Measurements from ENCODE around the gene TMEM79.
A peak's percentile ranks its signal among the peaks of the same experiment; 100 is the strongest.

The TMEM79 gene

DNA sequence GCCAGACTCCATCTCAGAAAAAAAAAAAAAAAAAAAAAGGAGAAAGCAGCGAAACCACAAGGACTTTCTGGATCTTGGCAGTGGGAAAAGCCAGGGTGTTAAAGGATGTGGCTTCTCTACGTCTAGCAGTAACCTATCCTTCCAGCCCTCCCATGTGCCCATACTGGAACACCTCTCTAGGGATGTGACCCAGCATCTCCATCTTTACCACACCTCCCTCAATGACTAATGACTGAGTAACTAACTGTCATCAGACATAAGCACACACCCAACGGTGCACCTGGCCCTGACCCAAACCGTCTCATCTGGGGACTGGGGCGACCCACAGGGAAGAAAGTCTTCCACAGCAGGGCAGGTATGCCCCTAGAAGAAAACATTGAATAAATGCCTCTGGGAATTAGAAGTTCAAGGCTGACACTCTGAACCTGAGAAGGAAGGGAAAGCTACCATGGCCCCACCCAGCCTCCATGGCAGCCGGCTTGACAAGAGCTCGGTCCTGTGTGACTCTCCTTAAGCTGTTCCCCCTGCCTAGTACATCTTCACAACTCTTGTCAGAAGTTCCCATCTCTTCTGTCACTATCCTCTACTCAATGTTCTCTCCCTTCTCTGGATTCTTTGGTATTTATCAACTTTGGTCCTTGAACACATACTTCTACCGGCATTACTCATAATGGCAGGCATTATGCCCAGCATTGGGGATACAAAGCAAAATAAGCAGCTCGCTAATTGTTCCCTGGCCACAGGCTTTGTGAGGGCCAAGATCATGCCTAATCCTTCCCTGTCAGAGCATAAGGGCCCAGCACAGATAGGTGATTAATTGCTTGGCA lies 21.5 kb upstream of the TMEM79 start:
- DNase-seq (ENCODE audit: low read depth): peak; percentile 80

DNA sequence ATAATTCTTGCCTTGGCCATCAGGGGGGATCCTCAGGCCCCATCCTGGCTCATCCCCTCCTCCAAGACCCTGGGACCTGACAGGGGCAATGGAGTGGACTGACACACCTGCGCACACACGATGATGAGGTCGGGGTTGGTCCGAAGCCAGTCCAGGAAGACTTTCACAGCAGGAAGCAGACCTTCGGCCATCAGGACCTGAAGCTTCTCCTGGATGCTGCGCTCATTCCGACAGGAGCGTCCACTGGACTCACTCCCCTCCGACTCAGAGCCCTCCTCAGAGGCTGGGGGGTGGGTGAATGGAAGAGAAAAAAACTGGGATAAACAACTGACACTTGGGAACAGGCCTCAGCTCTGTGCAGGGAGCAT lies 20.9 kb upstream of the TMEM79 start:
- no peak for DNase-seq (ENCODE audit: low read depth)

DNA sequence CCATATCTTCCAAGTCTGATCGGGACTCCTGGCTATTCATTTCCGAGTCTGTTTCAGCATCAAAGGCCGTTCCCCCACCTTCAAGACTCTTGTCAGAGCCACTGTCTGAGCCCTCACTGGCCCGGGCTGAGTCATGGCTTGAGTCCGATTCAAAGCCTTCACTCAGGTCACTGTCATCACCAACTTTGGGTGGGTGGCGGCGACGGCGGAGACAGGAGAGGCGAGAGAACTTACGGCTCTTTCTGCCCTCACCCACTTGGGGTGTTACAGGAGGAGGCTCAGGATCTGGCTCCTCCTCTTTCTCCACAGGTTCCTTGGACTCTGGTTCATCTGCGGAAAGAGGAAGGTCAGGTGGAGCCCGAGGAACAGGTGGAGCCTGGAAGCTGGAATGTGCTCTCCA lies 18.1 kb upstream of the TMEM79 start:
- no peak for DNase-seq (ENCODE audit: low read depth)

DNA sequence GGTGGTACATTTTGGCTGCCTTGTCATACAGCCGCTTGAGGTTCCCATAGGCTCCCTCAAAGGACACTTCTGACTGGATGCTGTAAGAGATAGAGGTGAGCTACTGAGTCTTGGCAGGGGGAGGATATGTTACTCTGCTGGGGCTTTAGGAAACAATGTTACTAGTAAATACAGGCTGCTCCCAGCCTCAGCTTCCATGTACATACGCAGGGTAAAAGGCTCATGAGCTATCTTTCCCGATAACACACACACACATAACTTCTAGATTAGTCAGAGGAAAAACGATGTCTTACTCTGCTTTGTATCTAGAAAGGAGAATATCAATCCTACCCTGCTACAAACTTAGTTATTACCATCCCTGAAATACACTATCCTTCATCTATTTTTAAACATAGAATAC lies 15.8 kb upstream of the TMEM79 start:
- no peak for DNase-seq (ENCODE audit: low read depth)

DNA sequence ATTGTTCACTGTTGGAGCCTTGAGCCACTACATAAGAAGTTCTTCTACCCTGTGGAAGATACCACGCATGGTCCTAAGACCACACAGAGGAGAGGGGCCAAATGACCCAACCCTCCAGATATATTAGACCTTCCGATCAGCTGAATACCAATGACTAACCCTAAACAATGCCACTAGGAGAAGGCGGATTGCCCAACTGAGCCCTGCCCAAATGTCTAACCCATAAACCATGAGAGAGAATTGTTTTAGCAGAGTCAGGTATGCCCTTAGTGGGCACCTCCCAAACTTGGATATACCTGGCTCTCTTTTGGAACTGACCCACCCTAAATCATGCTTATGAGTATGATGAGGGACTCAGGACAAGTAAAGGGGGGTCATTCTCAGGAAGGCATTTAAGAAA lies 13.8 kb upstream of the TMEM79 start:
- DNase-seq (ENCODE audit: low read depth): no peak

DNA sequence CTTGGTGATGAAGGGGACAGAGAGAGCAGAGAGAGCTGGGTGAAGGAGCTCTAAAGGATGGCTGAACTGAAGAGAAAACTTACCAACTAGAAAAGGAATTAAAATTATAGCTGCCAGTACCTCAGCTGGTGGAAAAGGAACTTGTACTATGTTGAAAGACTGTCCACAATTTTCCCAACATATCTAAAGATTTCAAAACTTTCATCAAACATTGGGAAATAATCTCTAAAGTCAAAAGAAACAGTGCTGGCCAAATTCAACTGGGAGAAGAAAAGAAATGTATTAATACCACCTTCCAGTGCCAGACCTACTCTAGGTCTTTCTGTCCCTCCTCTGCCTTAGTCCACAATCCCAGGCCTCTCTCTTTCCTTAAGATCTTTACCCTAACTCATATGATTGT lies 7.6 kb upstream of the TMEM79 start:
- no peak for DNase-seq (ENCODE audit: low read depth)

DNA sequence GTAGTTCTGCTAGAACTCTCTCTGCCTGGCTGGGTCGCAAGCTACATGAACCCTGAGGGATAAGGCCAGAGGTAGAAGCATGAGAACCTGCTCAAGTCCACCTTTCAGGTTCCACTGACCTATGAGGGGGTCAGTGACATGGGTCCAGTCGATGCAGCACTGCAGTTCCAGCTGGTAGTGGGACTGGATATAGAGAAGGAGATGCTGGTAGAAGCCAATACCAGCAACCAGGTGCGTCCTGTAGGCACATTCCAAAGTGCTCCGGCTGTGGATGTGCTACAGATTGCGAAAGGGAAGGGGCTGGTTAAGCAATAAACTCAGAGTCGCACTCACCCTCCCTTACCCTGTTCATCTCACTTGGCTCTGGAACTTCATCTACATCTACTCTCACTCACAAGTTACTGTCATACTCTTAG lies 7.2 kb upstream of the TMEM79 start:
- no peak for DNase-seq (ENCODE audit: low read depth)

DNA sequence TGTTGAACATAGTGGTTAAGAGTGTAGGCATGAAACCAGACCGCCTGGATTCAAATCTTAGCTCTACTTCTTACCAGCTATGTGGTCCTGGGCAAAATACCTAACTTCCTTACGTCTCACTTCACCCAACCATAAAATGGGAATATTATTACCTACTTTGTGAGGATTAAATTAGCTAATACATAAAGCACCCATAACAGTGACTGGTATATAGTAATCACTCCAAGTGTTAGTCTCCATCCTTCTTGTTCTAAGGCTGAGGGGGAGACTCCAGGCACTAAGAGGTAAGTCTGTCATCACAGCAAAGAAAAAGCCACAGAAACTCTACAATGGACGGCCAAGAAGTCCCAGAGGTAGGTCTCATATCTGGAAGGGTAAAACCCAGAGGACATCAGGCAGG lies 4.3 kb upstream of the TMEM79 start:
- no peak for DNase-seq (ENCODE audit: low read depth)

DNA sequence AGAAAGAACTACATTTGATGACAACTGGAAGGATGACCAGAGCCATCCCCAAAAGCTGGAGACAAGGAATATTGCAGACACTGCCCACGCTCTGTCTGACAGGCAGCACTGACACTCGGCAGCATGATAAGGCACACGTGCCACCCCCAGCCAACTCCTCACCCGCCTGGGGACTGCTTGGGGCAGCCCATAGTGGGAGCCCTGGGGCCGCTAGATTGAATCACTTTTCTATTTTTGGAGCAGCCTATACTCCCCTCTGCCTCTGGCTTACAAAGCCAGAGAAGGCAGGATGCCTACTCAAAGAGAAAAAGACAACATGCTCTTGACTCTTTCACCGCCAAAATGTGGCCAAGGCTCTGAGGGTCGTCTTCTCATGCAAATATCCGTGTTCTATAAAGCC lies 2.8 kb upstream of the TMEM79 start:
- peak; percentile 56 for DNase-seq (ENCODE audit: low read depth)

DNA sequence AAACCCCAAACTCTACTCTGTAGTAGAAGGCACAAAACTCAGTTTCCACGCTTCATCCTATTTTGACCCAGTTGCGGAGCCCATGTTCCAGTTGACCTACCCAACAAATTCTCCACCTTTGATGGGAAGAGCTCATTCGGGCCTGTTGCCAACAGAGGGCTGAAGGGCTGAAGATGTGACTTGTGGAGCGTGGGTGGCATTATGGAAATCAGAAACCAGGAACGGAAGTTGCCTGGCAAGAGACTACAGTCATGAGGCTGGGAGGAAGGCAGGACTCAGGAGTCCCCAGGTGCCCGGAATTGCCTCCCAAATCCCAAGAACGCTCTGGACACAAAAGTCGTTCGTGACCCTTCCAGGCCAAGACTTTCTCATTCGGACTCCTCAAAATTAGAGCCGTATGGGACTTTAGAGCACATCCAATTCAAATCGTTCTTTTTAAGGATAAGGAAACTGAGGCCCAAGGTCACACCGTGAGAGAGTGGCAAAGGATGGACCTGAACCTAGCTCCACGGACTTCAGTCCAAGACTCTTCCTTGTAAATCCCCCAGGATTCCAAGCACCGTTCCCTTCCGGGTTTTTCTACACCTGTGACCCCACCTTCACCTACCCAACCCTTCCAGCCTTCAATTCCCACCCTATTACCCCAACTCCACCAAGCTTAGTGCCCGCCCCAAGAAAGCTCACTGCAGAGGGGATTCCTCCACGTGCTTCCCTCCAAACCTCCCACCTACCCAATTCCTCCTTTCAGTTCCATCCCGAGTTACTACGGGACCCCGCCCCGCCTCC lies 2.2 kb upstream of the TMEM79 start:
- no peak for DNase-seq (ENCODE audit: low read depth)

DNA sequence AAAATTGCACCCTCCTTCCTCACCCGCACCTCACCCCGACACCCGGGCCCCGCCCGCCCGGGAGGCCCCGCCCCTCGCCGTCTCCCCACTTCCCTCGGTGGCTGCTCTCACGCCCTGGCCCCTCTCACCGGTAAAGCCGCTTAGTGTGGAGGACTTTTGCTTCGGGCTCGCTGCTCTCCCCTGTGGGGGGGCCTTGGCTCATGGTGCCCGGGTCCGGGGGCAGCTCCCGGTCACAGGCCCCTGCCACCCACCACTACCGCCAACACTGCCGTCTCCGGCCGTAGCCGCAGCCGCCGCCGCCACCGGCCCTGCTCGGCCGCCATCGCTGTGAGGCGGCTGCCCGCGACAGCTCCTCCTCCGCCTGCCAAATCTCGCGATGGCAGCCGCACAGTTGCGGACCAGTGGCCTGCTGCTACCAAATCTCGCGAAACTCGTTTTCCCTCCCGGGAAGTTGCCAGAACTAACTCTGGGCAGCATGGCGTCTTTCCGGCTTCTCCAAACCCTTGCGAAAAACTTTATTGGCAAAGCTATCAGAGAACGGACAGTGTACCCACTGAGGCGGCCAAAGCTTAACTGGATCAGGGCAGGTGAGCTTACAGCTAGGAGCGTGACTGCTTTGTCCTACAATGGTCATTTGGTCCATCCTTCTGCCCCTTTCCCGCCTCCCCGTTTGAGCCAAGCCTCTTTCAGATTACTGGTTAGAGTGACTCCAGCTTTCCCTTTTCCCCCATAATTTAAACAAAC lies 1.5 kb upstream of the TMEM79 start, which contains the start of gene SMG5:
SMG5 (minus strand) TSS at position 347 of the 744 bp plus-strand sequence; CDS start at position 202, 145 bp downstream.
- peak; percentile 98 for DNase-seq (ENCODE audit: low read depth)

DNA sequence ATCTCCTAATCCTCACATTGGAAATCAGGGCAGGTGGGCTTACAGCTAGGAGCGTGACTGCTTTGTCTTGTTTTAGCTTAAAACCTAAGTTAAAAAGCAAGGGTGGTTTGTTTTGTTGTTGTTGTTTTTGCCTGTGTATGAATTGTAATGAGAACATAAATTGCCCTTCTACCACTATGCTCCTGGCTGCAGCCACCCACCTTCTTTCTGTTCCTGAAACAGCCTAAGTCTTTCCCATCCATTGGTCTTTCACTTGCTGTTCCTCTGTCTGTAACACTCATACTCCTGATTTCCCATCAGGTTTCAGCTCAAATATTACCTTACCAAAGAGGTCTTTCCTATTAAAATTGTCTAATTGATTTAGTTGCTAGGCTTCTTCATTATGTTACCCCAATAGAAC lies 604 bp upstream of the TMEM79 start:
- DNase-seq (ENCODE audit: low read depth): no peak

DNA sequence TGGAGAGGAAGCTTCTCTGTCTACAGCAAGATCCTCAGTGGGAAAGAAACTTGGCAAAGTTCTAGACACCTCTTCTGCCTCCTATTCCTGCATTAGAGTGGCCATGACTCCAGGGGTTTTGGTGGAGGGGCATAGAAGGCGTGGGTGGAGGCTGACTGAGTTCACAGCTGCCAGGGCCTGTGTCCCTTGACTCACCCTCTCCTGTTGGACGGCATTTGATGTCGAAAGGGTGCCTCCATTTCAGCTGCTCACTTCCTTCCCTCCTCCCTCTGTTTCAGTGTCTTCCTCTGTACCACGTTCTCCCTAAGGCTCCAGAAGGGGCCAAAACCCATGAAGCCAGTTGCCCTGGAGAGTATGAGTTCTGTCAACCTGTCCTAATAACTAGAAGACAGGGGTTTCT lies 632 bp downstream of the TMEM79 start:
- no peak for DNase-seq (ENCODE audit: low read depth)

DNA sequence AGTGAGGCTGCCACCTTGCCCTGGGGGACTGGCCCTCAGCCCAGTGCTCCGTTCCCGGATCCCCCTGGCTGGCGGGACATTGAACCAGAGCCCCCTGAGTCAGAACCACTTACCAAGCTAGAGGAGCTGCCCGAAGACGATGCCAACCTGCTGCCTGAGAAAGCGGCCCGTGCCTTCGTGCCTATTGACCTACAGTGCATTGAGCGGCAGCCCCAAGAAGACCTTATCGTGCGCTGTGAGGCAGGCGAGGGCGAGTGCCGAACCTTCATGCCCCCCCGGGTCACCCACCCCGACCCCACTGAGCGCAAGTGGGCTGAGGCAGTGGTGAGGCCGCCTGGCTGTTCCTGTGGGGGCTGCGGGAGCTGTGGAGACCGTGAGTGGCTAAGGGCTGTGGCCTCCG lies 1.3 kb downstream of the TMEM79 start:
- DNase-seq (ENCODE audit: low read depth): no peak

DNA sequence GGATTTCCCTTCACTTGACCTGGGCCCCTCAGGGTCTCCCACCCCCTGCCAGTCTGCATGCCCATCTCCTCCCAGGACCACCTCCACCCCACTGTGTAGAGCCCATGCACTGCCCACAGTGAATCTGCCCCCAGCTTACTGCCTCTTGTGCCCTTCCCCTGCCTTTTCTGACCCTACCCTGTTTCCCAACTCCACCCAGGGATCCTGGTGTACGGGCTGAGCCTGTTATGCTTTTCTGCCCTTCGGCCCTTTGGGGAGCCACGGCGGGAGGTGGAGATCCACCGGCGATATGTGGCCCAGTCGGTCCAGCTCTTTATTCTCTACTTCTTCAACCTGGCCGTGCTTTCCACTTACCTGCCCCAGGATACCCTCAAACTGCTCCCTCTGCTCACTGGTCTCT lies 1.9 kb downstream of the TMEM79 start:
- no peak for DNase-seq (ENCODE audit: low read depth)

DNA sequence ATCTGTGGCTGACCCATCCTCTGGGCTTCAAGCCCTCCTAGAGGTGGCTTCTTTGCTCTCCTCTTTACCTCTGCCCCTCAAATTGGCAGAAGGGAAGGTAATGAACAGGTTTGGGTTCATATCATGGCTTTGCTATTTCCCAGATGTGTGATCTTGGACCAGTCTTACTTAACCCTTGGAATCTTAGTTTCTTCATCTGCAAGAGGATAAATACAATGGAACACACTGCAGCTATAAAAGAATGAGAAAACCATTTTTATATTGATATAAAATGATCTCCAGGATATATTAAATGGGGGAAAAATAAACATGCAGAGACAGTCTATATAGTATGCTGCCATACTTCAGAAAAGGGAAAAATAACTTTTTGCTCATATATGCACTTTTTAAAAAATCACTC lies 5.7 kb downstream of the TMEM79 start:
- no peak for DNase-seq (ENCODE audit: low read depth)

DNA sequence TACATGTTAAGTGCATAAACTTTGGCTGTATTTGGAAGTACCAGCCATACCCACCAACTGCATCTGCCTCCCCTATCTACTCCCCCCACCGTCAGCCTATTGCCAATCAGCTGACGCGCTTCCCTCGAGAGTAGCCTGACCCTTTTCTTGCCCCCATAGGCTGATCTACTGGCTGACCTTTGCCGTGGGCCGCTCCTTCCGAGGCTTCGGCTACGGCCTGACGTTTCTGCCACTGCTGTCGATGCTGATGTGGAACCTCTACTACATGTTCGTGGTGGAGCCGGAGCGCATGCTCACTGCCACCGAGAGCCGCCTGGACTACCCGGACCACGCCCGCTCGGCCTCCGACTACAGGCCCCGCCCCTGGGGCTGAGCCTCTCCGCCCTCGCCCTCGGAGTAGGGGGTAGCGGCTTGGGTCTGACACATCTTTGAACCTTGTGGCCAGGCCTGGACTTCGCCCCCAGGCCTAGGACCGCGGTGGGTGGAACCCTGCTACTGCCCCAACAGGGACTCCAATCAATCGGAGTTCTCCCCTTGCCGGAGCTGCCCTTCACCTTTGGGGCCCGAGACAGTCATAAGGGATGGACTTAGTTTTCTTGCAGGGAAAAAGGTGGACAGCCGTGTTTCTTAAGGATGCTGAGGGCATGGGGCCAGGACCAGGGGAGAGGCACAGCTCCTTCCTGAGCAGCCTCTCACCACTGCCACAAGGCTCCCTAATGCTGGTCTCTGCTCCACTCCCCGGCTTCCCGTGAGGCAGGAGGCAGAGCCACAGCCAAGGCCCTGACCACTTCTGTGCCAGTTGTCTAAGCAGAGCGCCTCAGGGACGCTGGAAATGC lies 7.3 kb downstream of the TMEM79 start:
- peak; percentile 78 for DNase-seq (ENCODE audit: low read depth)

DNA sequence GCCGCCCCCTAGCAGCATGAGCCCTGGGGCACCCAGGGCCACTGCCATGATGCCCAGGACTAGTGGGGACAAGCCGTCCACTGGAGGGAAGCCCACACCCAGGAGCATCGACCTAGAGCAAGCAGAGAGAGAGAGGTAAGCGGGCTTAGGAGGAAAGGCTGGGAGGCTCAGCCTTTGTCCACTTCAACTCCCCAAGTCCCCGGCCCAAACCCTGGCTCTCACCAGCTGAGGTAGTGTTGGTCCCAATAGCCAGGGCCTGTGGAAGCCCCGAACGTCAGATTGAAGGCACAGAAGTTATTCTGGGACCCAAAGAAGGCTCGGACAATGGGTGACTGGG lies 8.9 kb downstream of the TMEM79 start:
- no peak for DNase-seq (ENCODE audit: low read depth)

DNA sequence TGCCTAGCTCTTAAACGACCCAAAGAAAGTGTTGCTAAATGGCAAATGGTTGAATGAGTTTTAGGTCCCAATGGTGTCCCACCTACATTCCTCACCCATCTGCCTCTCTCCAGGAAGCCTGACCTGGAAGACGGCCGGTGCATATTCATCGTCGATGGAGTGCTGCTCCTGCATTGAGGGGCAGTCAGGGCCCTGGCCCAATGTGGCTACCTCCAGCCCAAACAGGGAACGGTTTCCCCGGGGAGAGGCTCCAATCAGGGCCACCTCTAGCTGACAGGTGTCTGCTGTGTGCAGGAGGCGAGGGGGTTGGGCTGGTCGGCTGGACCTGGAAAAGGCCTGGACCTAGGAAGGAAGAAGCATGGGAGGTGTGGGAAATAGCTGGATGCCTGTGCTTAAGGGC lies 9.8 kb downstream of the TMEM79 start:
- no peak for DNase-seq (ENCODE audit: low read depth)

DNA sequence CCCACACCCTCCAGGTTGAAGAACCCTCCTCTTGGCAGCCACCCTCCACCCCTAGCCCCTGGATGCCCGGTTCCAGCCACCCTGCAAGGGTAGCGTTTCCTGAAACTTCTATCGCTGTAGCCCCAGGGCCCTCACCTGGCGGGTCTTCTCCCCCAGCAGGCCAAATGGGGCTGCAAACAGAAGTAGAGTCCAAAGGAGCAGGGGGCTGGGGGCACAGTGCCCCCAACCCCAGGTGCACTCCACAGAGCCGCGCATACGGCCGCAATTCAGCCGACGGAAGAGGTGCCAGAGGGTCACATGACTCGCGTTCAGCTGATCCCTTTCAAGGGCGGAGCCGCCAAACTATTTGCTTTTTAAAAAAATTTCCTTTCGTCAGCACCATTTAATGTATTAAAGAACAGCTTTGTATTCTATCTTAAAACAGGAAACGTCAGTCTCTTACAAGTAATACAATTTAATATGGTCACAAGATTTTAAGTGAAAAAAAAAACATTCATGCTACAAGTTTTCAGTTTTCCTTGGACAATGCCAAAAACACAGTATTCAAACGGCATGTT lies 11.3 kb downstream of the TMEM79 start, which contains the start of gene GLMP:
GLMP (minus strand) TSS at position 289 of the 557 bp plus-strand sequence; CDS start at position 255, 34 bp downstream.
- peak; percentile 54 for DNase-seq (ENCODE audit: low read depth)

DNA sequence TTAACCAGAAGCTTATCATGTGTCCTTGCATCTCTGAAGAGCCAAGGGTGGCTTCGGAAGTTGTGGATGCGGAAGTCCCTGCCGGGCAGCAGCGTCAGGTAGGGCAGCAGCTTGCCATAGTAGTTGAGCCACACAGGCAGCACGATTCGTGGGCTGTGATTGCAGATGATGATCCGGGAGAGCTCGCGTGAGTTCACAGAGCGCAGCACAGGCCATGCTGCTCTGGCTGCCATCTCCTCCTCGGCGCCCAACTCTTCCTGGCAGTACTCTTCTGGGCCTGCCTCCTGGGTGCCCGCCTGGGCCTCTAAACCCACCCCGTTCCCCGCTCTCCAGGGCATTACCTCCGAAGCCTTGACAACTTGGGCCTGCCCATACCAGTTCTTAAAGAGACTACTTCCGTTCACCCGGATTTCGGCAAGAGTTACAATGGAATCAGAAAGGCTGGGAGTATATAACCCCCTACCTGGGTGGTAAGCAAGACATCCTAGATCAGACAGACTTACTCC lies 14.8 kb downstream of the TMEM79 start, which contains the start of gene VHLL:
VHLL (minus strand) TSS at position 456 of the 506 bp plus-strand sequence; CDS start at position 338, 118 bp downstream.
- DNase-seq (ENCODE audit: low read depth): no peak
